AG10803 (cell line): ENCODE data around the gene TSPAN32.

ENCODE experiments used
- DNase-seq: peaks from one replicate; pipeline ENCODE4 v3.0.0; 2010; ENCODE audit warnings: low read depth
- H3K4me3 ChIP-seq: 2 replicates; pipeline ENCODE4 v1.5.1; 2011; ENCODE audit warnings: mild to moderate bottlenecking, low read length, control low read depth
- CTCF ChIP-seq: conservative IDR thresholded peaks from 2 replicates; pipeline ENCODE4 v1.5.1; 2011; ENCODE audit warnings: mild to moderate bottlenecking, low read length, control low read depth, inconsistent platforms

Gene TSPAN32

DNA sequence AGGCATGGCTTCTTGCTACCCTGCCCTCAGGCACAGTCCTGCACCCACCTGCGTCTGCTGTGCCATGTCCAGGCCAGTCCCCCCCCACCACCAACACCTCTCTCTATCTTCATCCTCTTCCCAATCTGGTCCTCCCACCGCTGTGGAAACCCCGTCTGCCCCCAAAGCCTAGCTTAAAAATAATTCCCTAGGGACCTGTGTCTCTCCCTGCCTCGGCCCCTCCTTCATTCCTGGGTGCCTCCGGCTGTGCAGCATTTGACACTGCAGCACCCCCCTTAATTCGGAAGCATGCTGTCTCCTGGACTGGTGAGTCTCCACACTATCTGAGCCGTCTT, 28.9 kb upstream of the TSPAN32 start:
- TF ChIP-seq CTCF: no peak
- no peak for DNase-seq
- no peak overlapping the region for H3K4me3 ChIP-seq

DNA sequence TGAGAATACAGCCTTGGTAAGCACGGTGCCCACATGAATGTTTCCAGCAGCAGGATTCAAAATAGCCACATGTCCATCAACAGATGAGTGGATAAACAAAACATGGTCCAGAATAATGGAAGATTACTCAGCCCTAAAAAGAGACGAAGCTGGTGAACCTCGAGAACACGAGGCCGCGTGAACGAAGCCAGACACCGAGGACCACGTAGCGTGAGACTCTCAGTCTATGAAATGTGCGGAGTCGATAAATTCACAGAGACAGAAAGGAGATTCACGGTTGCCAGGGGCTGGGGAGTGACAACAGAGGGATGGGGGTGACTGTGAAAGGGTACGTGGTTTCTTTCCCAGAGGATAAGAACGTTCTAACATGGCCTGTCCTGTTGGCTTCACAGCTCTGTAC, 28.5 kb upstream of the TSPAN32 start:
- no peak for TF ChIP-seq CTCF
- no peak for DNase-seq
- H3K4me3 ChIP-seq: no peak overlapping the region

GRCh38 chr11:2273771-2274170, 28.0 kb upstream of the TSPAN32 start:
- no peak for TF ChIP-seq CTCF

GRCh38 chr11:2275334-2276279, 26.2 kb upstream of the TSPAN32 start:
- no peak for TF ChIP-seq CTCF
- no peak for DNase-seq
- H3K4me3 ChIP-seq: no peak overlapping the region

More at GRCh38 chr11:2273771-2274170, 28.0 kb upstream of the TSPAN32 start:
- H3K4me3 ChIP-seq: no peak overlapping the region
- no peak for DNase-seq

GRCh38 chr11:2276280-2277007, 25.4 kb upstream of the TSPAN32 start:
- no peak for TF ChIP-seq CTCF
- DNase-seq: no peak

DNA sequence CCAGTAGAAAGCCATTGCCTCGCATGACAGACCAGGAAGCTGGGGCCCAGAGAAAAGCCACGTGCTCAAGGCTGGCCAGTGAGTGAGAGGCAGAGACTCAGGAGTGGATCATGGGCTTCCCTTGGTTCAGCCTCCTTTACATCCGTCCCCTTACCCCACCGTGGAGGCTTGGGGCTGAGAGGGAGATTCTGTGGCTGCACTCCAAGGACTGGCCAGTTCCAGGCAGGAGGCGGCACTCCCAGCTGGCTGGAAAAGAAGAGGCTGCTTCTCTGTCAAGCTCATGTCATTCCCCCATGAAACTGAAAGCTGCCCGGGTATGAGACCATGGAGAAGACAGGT, 24.8 kb upstream of the TSPAN32 start:
- no peak overlapping the region for H3K4me3 ChIP-seq
- no peak for TF ChIP-seq CTCF
- DNase-seq: no peak

More at GRCh38 chr11:2276280-2277007, 25.4 kb upstream of the TSPAN32 start:
- H3K4me3 ChIP-seq: no peak overlapping the region
